Fibroblast of gingiva (primary cell): ENCODE data around the gene GART.
"Not testable (repeated sequence)": the region's sequence is repeated elsewhere in the genome, so short reads cannot be mapped to it uniquely, and the experiment has no call there.

Experiments used
- DNase-seq: peaks from one replicate; pipeline ENCODE4 v3.0.0-alpha.2; 2011; ENCODE audit warnings: low read depth

The GART gene

GRCh38 chr21:33541756-33542639 lies at the start of gene GART:
Gene GART, minus strand, starts transcription at chr21:33542117. Its CDS starts 2,802 bp downstream, at chr21:33539315.
- DNase-seq: peak; percentile 79

- DNase-seq: peak; percentile 77
Measured at GRCh38 chr21:33588485-33589335, 46.8 kb upstream of the GART start, which contains the start of gene DONSON. Gene DONSON, minus strand, starts transcription at chr21:33588684. Its CDS starts 43 bp downstream, at chr21:33588641.

- peak; percentile 24 for DNase-seq
Measured at GRCh38 chr21:33587792-33588484, 46.0 kb upstream of the GART start.

GRCh38 chr21:33586927-33587326 lies 45.0 kb upstream of the GART start:
- no peak for DNase-seq

- no peak for DNase-seq
Measured at GRCh38 chr21:33584455-33584854, 42.5 kb upstream of the GART start.

GRCh38 chr21:33578959-33579542 lies 37.1 kb upstream of the GART start:
- DNase-seq: peak; percentile 32

GRCh38 chr21:33578214-33578613 lies 36.3 kb upstream of the GART start:
- peak; percentile 43 for DNase-seq

- DNase-seq: not testable (repeated sequence)
Measured at GRCh38 chr21:33576741-33577141, 34.8 kb upstream of the GART start.

- no peak for DNase-seq
Measured at GRCh38 chr21:33572350-33572749, 30.4 kb upstream of the GART start.

GRCh38 chr21:33569991-33570390 lies 28.1 kb upstream of the GART start:
- DNase-seq: no peak

GRCh38 chr21:33568448-33568847 lies 26.5 kb upstream of the GART start:
- no peak for DNase-seq

GRCh38 chr21:33567914-33568313 lies 26.0 kb upstream of the GART start:
- DNase-seq: no peak

- DNase-seq: no peak
Measured at GRCh38 chr21:33566514-33566913, 24.6 kb upstream of the GART start.

- DNase-seq: no peak
Measured at GRCh38 chr21:33562389-33562788, 20.5 kb upstream of the GART start.

- peak; percentile 45 for DNase-seq
Measured at GRCh38 chr21:33561373-33561772, 19.5 kb upstream of the GART start.

- no peak for DNase-seq
Measured at GRCh38 chr21:33560965-33561364, 19.0 kb upstream of the GART start.

- DNase-seq: no peak
Measured at GRCh38 chr21:33559813-33560212, 17.9 kb upstream of the GART start.

GRCh38 chr21:33558777-33559421 lies 17.0 kb upstream of the GART start:
- no peak for DNase-seq

- DNase-seq: no peak
Measured at GRCh38 chr21:33557447-33557846, 15.5 kb upstream of the GART start.

GRCh38 chr21:33554982-33555344 lies 13.0 kb upstream of the GART start:
- DNase-seq: no peak

GRCh38 chr21:33554236-33554981 lies 12.5 kb upstream of the GART start:
- no peak for DNase-seq
